RCC 7860 (cell line): ENCODE measurements around the gene C11orf52.

ENCODE experiments used
- DNase-seq: peaks from one replicate; pipeline ENCODE4 v3.0.0-alpha.2; 2015; ENCODE audit warnings: low spot score
- FAIRE-seq: peaks from 2 replicates; lab custom pipeline; 2012; peaks lifted over from hg19 to GRCh38; lab: Jason Lieb, UNC

C11orf52 gene

DNA sequence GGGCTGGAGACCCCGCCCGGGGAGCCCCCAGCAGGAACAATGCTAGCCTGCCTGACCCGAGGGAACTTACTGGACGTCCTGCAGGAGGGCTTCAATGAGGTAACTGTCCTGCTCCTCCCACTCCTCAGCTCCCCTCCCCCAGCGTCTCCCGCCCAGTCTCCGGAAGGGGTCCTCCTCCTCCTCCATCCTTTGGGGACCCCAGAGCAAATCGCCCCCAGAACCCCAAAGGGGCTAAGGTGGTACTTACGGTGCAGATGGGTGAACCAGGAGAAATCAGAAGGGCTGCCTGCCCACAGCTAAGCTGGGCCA lies 18.7 kb downstream of the C11orf52 start:
- no peak for DNase-seq
- FAIRE-seq = no peak

DNA sequence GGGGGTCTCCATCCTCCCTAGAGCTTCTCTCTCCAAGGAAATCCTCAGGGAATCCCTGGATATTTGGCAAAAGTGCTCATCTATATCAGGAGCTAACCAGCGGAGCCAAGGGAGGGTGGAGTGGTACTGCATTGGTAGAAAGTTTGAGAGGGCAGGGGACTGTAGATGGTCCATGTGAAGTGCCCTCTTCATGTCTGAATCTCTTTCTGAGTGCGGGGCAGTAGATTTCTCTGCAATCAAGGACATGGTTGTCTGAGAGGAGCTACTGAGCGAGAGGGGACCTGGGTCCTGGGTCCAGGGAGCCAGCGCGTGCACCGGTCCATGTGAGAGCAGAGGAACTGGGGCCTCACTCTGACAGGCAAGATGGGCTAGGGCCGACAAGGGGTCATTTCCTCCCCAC lies 19.1 kb downstream of the C11orf52 start:
- DNase-seq = no peak
- no peak for FAIRE-seq

GRCh38 chr11:111938687-111939160 lies 20.0 kb downstream of the C11orf52 start:
- DNase-seq = peak; percentile 70
- FAIRE-seq = peak; percentile 31

GRCh38 chr11:111939836-111940604 lies 21.3 kb downstream of the C11orf52 start:
- DNase-seq (peak; percentile 93), FAIRE-seq (peak; percentile 92)

DNA sequence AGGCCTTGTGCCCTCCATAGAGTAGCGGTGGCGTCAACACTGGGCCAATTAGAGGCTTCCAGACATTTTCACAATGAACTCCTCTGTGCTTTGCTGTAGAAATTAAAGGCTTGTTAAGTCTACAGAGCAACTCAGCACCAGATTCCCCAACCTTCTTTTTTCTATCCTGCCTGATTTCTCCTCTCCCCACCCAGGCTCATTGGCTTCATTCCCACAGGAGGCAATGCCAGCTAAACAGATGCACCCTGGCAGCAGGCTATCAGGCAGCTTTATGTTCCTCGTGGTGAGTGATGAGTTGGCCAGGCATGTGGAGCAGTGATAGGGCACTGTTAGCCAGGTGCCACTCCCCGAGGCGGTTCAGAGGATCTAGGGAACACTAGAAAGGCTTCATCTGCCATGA lies 23.2 kb downstream of the C11orf52 start:
- FAIRE-seq = peak; percentile 45

GRCh38 chr11:111942829-111943228 lies 24.1 kb downstream of the C11orf52 start:
- FAIRE-seq (peak; percentile 57), DNase-seq (peak; percentile 60)

More for the DNA sequence above, 23.2 kb downstream of the C11orf52 start:
- DNase-seq = peak; percentile 71

- DNase-seq (peak; percentile 75), FAIRE-seq (no peak)
Measured at GRCh38 chr11:111944139-111944538, 25.4 kb downstream of the C11orf52 start.

GRCh38 chr11:111944651-111945051 lies 25.9 kb downstream of the C11orf52 start:
- peak; percentile 97 for DNase-seq
- peak; percentile 92 for FAIRE-seq

DNA sequence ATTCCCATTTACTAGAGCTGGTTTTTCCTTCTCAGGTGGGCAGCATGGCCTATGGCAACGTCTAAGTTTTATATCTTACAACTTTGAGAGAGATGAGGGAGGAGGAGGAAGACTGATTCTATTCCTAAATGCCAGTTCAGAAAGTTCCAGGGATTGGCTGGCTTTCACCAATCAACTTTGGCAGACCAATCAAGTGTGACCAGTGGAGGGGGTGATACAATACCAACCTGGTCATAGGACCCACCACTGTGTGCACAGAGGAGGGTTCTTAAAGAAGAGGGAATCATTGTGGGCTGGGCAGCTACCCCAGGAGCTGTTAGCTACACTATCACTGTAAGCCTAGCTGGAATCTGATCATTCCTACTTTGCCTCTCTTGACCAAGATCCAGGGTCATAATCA lies 26.5 kb downstream of the C11orf52 start:
- FAIRE-seq (no peak), DNase-seq (peak; percentile 49)

DNA sequence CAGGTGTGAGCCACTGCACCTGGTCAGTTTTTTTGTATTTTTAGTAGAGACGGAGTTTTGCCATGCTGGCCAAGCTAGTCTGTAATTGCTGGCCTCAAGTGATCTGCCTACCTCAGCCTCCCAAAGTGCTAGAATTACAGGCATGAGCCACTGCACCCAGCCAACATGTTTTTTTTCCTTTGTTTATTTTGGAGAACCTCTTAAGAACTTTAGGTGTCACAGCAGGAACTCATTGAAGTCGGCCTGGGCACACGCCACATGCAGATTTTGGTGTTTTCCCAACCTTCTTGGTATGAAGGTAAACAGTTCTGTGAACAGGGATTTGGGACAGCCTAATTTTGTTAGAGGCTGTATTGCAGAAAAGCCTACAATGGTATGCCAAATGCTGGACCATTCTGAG lies 27.8 kb downstream of the C11orf52 start:
- DNase-seq (no peak), FAIRE-seq (no peak)

DNA sequence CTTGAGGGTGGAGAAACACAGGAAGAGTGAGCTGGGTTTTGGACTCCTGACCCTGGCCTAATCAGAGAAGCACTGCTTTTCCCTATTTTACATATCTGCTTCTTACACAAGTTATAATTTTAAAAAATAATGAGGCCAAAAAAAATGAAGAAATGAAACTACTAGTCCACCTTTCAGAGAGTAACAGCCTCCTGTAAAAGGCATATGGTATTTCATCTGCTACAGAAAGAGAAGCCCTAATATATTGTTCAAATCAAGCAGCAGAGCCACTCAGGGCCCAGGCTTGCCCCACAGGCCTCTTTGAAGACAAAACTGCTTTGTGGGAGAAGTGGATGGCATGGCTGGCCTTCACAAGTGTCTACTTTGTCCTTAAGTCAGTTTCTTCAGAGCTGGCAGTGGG lies 28.4 kb downstream of the C11orf52 start:
- DNase-seq = no peak
- FAIRE-seq = no peak

GRCh38 chr11:111949519-111950426 lies 31.1 kb downstream of the C11orf52 start:
- DNase-seq (no peak), FAIRE-seq (no peak)

DNA sequence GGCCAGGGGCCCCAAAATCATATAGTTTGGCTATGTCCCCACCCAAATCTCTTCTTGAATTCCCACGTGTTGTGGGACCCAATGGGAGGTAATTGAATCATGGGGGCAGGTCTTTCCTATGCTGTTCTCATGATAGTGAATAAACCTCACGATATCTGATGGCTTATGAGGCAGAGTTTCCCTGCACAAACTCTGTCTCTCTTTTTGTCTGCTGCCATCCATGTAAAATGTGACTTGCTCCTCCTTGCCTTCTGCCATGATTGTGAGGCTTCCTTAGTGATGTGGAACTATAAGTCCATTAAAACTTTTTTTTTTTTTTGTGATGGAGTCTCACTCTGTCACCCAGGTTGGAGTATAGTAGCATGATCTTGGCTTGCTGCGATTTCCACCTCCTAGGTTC lies 32.9 kb downstream of the C11orf52 start:
- no peak for FAIRE-seq
- DNase-seq = no peak

DNA sequence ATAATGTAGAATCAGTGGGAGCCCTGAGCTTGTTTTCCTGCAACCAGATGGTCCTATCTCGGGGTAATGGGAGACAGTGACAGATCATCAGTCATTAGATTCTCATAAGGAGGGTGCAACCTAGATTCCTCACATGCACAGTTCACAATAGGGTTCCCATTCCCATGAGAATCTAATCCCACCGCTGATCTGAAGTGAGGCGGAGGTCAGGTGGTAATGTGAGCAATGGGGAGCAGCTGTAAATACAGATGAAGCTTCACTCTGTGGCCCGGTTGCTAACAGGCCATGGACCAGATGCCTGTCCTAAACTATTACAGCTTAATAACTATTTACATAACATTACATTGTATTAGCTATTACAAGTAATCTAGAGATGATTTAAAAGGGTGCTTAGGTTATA lies 35.4 kb downstream of the C11orf52 start:
- FAIRE-seq = no peak
- no peak for DNase-seq

GRCh38 chr11:111957663-111958444 lies 39.1 kb downstream of the C11orf52 start:
- DNase-seq (no peak), FAIRE-seq (no peak)

- DNase-seq (peak; percentile 28), FAIRE-seq (no peak)
Measured at GRCh38 chr11:111960916-111961315, 42.2 kb downstream of the C11orf52 start.

DNA sequence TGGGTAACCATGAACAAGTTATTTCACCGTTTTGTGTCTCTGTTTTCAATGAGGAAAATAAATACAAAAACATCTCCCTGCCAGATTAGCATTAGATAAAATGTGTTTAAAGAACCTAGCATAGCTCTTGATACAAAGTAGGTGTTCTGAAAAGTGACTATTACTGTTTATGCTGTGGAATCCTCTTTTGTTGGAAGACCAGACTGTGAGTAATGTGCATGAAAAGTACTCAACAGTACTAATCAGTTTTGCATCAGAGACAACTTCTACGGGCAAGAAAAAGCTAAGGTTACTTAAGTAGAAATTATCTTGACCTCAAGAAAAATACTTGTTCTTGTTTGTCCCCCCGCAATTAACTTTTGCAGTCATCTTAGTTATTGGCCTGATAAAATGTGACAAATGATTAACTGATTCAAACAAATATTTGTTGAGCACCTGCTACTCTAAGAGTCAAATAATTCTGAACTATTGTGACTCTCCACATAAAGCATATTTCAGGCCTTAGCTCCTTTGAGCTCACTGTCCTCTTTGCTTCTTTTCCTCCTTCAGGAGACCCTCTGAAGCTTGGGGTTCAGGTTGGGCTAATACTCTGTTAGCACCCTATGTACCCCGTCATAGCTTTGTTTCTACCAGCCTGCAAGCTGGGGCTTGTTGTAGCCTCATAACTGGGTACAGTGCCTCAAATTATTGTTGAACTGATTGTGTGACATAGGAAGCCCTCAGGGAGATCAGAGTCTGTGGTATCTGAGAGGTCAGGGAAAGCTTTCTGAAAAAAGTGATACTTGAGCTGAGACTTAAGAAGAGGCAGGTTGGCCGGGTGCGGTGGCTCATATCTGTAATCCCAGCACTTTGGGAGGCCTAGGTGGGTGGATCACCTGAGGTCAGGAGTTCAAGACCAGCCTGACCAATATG lies 42.9 kb downstream of the C11orf52 start:
- FAIRE-seq (no peak), DNase-seq (no peak)

DNA sequence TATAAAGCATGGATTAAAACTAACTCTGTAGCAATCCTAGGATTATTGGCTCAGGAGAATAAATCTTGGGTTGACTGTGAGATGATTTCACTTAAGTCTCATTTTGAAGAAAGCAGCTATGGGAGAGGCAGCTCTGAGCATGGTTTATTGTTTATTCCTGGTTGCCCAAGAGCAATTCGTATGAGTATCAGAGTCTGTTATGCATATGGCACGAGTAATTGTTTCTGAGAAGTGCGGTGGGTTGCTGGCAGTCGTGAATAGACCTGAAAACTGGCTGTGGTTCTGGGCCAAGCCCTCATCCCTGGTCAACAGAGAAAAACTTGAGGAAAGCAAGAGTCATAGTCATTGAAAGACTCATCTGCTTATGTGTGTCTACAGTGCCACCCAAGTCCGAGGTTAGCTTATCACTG lies 45.2 kb downstream of the C11orf52 start:
- no peak for DNase-seq
- no peak for FAIRE-seq

GRCh38 chr11:111966678-111967077 lies 48.0 kb downstream of the C11orf52 start:
- DNase-seq = no peak
- no peak for FAIRE-seq

DNA sequence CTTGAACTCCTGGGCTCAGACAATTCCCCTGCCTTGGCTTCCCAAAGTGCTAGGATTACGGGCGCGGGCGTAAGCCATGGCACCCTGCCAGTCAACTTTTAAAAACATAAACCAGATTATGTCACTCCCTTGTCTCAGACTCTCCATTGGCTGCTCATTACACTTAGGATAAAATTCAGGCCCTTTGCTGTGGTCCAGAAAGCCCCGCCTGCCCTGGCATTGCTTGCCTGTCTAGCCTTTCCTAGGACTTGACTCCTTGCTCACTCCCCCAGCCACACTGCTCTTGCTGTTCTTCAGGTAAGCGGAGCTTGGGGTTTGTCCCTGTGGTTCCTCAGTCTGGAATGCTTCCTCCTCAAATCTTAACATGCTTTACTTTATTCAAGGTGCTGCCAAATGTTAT lies 48.9 kb downstream of the C11orf52 start:
- no peak for FAIRE-seq
- DNase-seq = no peak
